ENCODE measurements around the gene NPHS1. TPM values are rescaled to one million over a fixed set of nuclear protein-coding genes. Genes with fewer than 3 reads are reported as not detected.

NPHS1 gene
- total RNA-seq, 4 donors from 2014 or later = 0.14 TPM; not detected in 3

GRCh38 chr19:35853038-35853756, 893 bp upstream of the NPHS1 start:
- no peak for TF ChIP-seq POLR2A (IDR thresholded peaks at IDR 0.05)
- TF ChIP-seq CTCF (IDR thresholded peaks at IDR 0.05) = no peak
- H3K4me3 ChIP-seq = no peak overlapping the region
- intact Hi-C loops (cut with DNase I; ENCODE audit: low total_unique reads) = no loop called here
- H3K9me3 ChIP-seq = no peaks in the 10 kb centered on the region
- H3K27me3 ChIP-seq = peaks cover 10 to 25% of the 10 kb centered on the region in 2 donors
- no peak overlapping the region for H3K27ac ChIP-seq
- no peaks in the 10 kb centered on the region for H3K4me1 ChIP-seq
- DNase-seq = no peak
- no peaks in the 10 kb centered on the region for H3K36me3 ChIP-seq

- H3K27me3 ChIP-seq = peaks cover 7 to 26% of the 10 kb centered on the region in 2 donors
- DNase-seq = no peak
- no peak overlapping the region for H3K27ac ChIP-seq
- H3K9me3 ChIP-seq = no peaks in the 10 kb centered on the region
- H3K36me3 ChIP-seq = no peaks in the 10 kb centered on the region
- no peak overlapping the region for H3K4me3 ChIP-seq
- no peak for TF ChIP-seq POLR2A (IDR thresholded peaks at IDR 0.05)
- no peak for TF ChIP-seq CTCF (IDR thresholded peaks at IDR 0.05)
- intact Hi-C loops (cut with DNase I; ENCODE audit: low total_unique reads) = no loop called here
- H3K4me1 ChIP-seq = no peaks in the 10 kb centered on the region
Observed at GRCh38 chr19:35851213-35852028, 883 bp downstream of the NPHS1 start.

- intact Hi-C loops (cut with DNase I; ENCODE audit: low total_unique reads) = no loop called here
- Histone ChIP-seq H3K4me3 (no peak overlapping the region), H3K36me3 (no peaks in the 10 kb centered on the region), H3K27me3 (peaks cover 11 to 30% of the 10 kb centered on the region in 2 donors), H3K27ac (no peak overlapping the region), H3K9me3 (no peaks in the 10 kb centered on the region), H3K4me1 (peaks cover 0 to 11% of the 10 kb centered on the region in 2 donors)
- no peak for TF ChIP-seq POLR2A (IDR thresholded peaks at IDR 0.05)
- no peak for TF ChIP-seq CTCF (IDR thresholded peaks at IDR 0.05)
- no peak for DNase-seq
Observed at GRCh38 chr19:35848919-35849505, 3.3 kb downstream of the NPHS1 start.

GRCh38 chr19:35848486-35848885, 3.8 kb downstream of the NPHS1 start:
- Histone ChIP-seq H3K27ac (no peak overlapping the region), H3K4me1 (peaks cover 0 to 11% of the 10 kb centered on the region in 2 donors), H3K4me3 (no peak overlapping the region), H3K9me3 (no peaks in the 10 kb centered on the region), H3K27me3 (peaks cover 16 to 26% of the 10 kb centered on the region in 2 donors), H3K36me3 (no peaks in the 10 kb centered on the region)
- TF ChIP-seq CTCF (IDR thresholded peaks at IDR 0.05) (no peak), POLR2A (IDR thresholded peaks at IDR 0.05) (no peak)
- intact Hi-C loops (cut with DNase I; ENCODE audit: low total_unique reads) = no loop called here
- DNase-seq = no peak

GRCh38 chr19:35847911-35848310, 4.4 kb downstream of the NPHS1 start:
- Histone ChIP-seq H3K27me3 (peaks cover 16 to 26% of the 10 kb centered on the region in 2 donors), H3K36me3 (no peaks in the 10 kb centered on the region), H3K9me3 (no peaks in the 10 kb centered on the region), H3K4me1 (peaks cover 0 to 11% of the 10 kb centered on the region in 2 donors), H3K27ac (no peak overlapping the region), H3K4me3 (no peak overlapping the region)
- no peak for DNase-seq
- TF ChIP-seq POLR2A (IDR thresholded peaks at IDR 0.05) (no peak), CTCF (IDR thresholded peaks at IDR 0.05) (no peak)
- intact Hi-C loops (cut with DNase I; ENCODE audit: low total_unique reads) = no loop called here

All from uterus (tissue), 4 donors.